Fibroblast of mammary gland (primary cell): ENCODE measurements around the gene CHRDL1.

Experiments used
- DNase-seq: peaks from one replicate; pipeline ENCODE4 v3.0.0-alpha.2; 2010; ENCODE audit warnings: low read depth
- H3K4me3 ChIP-seq: 2 replicates; pipeline ENCODE4 v1.5.1; 2011; ENCODE audit warnings: low read depth, mild to moderate bottlenecking, low read length, moderate library complexity; ENCODE audit not compliant: control insufficient read depth
- TF ChIP-seq, protein P1 (sequence below): conservative IDR thresholded peaks from 2 replicates; pipeline ENCODE4 v1.5.1; 2011; ENCODE audit warnings: low read depth, low read length, inconsistent platforms; ENCODE audit not compliant: control insufficient read depth, insufficient read depth

CHRDL1 gene

DNA sequence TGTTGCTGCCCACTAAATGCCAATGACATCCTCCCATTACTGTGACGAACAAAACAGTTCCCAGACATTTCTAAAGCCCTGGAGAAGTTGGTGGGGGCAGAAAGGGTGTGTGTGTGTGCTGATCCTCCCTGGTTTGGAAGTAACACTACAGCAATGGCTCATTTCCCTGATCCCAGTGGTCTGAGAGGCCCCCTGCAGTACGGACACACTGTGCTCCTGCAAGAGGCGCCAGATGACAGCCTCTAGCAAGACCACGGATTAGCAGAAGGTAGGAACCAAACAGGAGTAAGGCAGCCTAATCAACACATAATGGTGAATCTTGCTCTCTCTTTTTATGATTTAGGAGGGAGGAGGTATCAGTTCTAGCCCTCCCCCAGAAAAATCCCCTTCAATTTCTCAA, 49.6 kb downstream of the CHRDL1 start:
- TF ChIP-seq, protein P1, sequence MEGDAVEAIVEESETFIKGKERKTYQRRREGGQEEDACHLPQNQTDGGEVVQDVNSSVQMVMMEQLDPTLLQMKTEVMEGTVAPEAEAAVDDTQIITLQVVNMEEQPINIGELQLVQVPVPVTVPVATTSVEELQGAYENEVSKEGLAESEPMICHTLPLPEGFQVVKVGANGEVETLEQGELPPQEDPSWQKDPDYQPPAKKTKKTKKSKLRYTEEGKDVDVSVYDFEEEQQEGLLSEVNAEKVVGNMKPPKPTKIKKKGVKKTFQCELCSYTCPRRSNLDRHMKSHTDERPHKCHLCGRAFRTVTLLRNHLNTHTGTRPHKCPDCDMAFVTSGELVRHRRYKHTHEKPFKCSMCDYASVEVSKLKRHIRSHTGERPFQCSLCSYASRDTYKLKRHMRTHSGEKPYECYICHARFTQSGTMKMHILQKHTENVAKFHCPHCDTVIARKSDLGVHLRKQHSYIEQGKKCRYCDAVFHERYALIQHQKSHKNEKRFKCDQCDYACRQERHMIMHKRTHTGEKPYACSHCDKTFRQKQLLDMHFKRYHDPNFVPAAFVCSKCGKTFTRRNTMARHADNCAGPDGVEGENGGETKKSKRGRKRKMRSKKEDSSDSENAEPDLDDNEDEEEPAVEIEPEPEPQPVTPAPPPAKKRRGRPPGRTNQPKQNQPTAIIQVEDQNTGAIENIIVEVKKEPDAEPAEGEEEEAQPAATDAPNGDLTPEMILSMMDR: no peak
- no peak for DNase-seq
- no peak overlapping the region for H3K4me3 ChIP-seq

DNA sequence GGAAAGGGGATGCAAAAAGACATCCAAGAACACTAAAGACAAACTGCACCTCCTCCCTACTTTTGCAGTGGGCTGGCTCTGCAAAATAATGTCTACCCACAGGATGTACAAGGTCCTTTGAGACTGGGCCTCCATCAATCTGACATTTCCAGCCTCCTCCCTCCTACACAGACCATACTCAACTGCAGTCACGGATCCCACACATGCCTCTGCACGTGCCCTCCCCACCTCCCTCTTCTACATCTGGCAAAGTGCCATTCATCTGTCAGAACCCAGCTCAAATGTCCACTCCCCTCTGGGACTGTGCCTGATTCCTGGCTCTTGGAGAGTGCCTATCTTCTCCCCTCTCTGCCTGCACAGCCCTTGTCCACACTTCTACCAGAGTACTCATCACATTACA, 50.3 kb downstream of the CHRDL1 start:
- TF ChIP-seq, protein P1: no peak
- peak; percentile 58 for DNase-seq
- H3K4me3 ChIP-seq: no peak overlapping the region

DNA sequence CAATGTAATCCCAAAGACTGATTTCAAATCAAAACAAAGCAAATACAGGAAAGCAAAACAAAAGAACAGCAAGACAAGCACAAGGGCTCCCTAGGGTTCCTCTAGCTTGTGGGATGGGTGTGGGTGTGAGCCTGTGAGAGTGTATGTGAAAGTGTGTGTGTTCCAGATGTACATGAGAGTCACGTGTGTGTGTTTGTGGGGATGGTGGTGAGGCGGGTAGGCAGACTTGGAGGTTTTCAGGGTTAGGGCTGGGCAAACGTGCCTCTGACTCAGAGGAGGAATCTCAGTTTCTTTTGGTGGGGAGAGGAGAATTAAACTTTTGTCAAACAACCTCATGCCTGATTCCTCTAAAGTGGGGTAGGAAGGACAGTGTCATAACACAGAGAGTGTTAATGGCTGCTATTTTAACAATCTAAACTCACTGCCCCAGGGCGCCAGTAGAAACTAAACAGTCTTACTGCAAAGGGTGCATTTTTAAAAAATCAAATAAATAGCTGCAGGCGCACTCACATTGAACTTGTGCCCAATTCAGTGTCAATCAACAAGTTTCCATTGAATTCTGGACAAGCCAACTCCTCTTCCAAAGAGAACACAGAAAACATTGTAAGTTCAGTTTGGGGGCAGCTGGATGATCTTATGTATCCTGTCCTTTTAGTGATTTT, 51.8 kb downstream of the CHRDL1 start:
- H3K4me3 ChIP-seq: no peak overlapping the region
- TF ChIP-seq, protein P1: no peak
- peak; percentile 80 for DNase-seq

DNA sequence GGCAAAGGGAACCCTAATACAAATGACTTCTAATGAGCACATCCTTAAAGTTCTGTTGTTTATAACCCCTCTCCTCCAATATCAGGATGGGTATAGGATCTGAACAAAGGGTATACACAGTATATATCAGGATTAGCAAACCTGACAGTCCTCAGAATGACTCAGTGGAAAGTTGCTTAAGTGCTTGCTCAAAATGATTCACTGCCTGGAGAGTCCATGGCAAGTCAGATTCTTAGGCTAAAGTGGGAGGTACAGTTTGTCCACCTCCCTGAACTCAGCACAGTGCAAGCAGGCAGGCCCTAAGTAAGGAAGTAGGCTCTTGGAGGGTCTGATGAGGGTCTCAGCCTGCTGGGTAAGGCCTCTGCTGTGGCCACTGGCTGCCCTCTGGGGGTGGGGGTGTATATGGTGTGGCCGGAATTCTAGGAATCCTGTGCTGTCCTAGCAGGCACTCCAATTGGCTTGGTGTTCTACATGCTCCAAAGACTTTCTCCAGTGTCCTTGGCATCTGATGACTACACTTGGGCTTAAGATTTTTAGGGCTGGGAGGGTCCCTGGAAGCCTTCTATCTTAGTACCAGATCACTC, 54.3 kb downstream of the CHRDL1 start:
- TF ChIP-seq, protein P1: no peak
- DNase-seq: peak; percentile 87
- H3K4me3 ChIP-seq: no peak overlapping the region

DNA sequence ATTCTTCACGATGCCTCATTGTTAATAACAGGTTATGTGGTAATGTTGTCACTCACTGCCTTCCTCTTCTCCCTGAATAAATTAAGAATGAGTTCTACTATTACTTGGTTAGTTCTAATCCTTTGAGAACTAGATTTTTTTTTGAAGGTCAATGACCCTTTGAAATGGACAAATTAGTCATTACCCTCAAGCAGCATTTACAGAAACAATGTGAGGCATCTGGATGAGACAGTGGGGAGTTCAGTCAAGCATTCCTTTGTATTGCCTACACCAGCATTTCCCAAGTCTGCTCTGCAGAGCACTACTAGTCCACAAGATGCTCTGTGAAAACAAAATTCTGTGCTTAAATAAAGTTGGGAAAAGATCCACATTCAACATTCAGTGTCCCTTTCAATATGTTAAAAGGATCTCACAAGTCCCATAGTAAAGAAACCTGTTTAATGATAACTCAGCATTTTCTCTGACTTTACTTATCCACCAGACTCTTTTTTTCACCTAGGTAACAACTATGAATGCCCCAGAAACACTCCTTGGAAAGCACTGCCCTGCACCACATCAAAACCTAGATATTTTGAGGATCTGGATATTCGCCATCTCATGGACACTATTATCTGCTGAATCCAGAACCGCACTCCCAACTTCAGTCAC, 60.6 kb downstream of the CHRDL1 start:
- H3K4me3 ChIP-seq: no peak overlapping the region
- TF ChIP-seq, protein P1: no peak
- DNase-seq: peak; percentile 91

DNA sequence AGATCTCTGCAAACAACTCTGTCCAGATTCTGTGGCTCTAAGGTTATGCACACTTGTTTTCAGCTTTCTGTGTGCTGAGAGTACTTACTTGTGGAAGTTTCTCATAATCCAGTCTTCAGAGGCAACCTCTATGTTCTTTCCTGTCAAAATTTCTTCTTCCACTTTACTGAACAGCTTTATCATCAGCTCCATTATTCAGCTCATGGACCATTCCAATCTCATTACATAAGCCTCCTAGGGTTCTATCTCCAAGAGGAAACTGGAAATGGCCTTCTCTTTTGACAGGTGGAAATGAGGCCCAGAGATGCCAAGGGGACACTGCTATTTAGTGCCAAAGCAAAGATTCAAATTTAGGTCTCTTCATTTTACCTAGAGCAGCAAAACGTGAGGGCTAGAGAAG, 61.3 kb downstream of the CHRDL1 start:
- no peak overlapping the region for H3K4me3 ChIP-seq
- TF ChIP-seq, protein P1: no peak
- DNase-seq: no peak
